HepG2 (cell line): ENCODE measurements around the gene PRR35. TPM values are rescaled to one million over a fixed set of nuclear protein-coding genes. Genes with fewer than 3 reads are reported as not detected.

ENCODE experiments used
- ATAC-seq: fragments of 200-7000 bp; cut with Tn5 transposase; 3 replicates; pipeline ENCODE4 v1.9.1; 2020; ENCODE audit warnings: mild to moderate bottlenecking, moderate library complexity
- BruUV-seq: library from RNA; stranded (reverse); fragments of 400-500 nt; replicated peaks from 2 replicates; lab custom pipeline; 2021; lab: Mats Ljungman, UMichigan
- CTCF ChIA-PET: fragments of 300-600 bp; formaldehyde crosslinking; extraction: SDS; loops from one replicate; lab custom pipeline; 2021; ENCODE audit warnings: low total read pairs, inconsistent platforms, low intra/inter-chr PET ratio; lab: Yijun Ruan, JAX
- POLR2A ChIA-PET: fragments of 350-600 bp; sonication (Branson Sonifier 250); formaldehyde crosslinking; loops from one replicate; lab custom pipeline; 2020; ENCODE audit warnings: antibody characterized with exemption, inconsistent platforms; lab: Yijun Ruan, JAX
- DNase-seq: peaks from one replicate; pipeline ENCODE4 v3.0.0-alpha.2; 2015; ENCODE audit warnings: low spot score
- FAIRE-seq: peaks from 3 replicates; lab custom pipeline; 2011; peaks lifted over from hg19 to GRCh38; lab: Jason Lieb, UNC
- H2AFZ ChIP-seq: one replicate; pipeline ENCODE4 v1.6.1; 2011; ENCODE audit warnings: low read length, inconsistent platforms
- H3K27ac ChIP-seq: fragments of 300-600 bp; 3 replicates; pipeline ENCODE4 v1.8.0; 2011; ENCODE audit warnings: mixed run types, mild to moderate bottlenecking, mixed read lengths, low read length, inconsistent platforms; ENCODE audit not compliant: insufficient read depth; ENCODE audit errors: extremely low read length
- H3K27me3 ChIP-seq, 2 experiments: fragments of 200-600 bp in 1 of 2; 2 replicates in 1 of 2; 3 replicates in 1 of 2; pipeline versions ENCODE4 v1.6.0 to v1.8.0; 2011; ENCODE audit warnings: low read length in 2 of 2, mild to moderate bottlenecking in 2 of 2, moderate library complexity in 2 of 2, inconsistent platforms in 1 of 2; ENCODE audit not compliant: insufficient read depth in 2 of 2, control insufficient read depth in 1 of 2
- H3K36me3 ChIP-seq, 2 experiments: fragments of 200-600 bp in 1 of 2; replicated peaks in 1 of 2; 2 replicates in 1 of 2; 3 replicates in 1 of 2; pipeline versions ENCODE4 v1.5.1 to v1.8.0; 2011; ENCODE audit warnings: low read length in 2 of 2, inconsistent platforms in 1 of 2; ENCODE audit not compliant: insufficient read depth in 2 of 2, control insufficient read depth in 1 of 2
- H3K4me1 ChIP-seq: 2 replicates; pipeline ENCODE4 v1.5.1; 2012; ENCODE audit warnings: low read length, inconsistent platforms; ENCODE audit not compliant: insufficient read depth
- H3K4me2 ChIP-seq: 2 replicates; pipeline ENCODE4 v1.6.0; 2011; ENCODE audit warnings: low read depth, low read length, inconsistent platforms
- H3K4me3 ChIP-seq, 3 experiments: fragments of 200-600 bp in 1 of 3; sonication (generic), shearing (Covaris generic) in 1 of 3; replicated peaks in 1 of 3; 2 replicates each; pipeline ENCODE4 v1.5.1; 2011 to 2016; ENCODE audit warnings: low read length in 3 of 3, inconsistent platforms in 2 of 3, low read depth in 2 of 3, mild to moderate bottlenecking in 2 of 3, control low read depth in 1 of 3, mixed read lengths in 1 of 3; ENCODE audit not compliant: insufficient read depth in 1 of 3
- H3K79me2 ChIP-seq: one replicate; pipeline ENCODE4 v1.6.1; 2011; ENCODE audit warnings: low read length, inconsistent platforms; ENCODE audit not compliant: insufficient read depth
- H3K9ac ChIP-seq: 2 replicates; pipeline ENCODE4 v1.6.0; 2011; ENCODE audit warnings: mild to moderate bottlenecking, low read depth, low read length, inconsistent platforms; ENCODE audit not compliant: insufficient read depth
- H3K9me3 ChIP-seq: 2 replicates; pipeline ENCODE4 v1.5.1; 2012; ENCODE audit warnings: mild to moderate bottlenecking, low read length
- H4K20me1 ChIP-seq: 2 replicates; pipeline ENCODE4 v1.6.0; 2011; ENCODE audit warnings: inconsistent platforms, mild to moderate bottlenecking, low read length, moderate library complexity; ENCODE audit not compliant: insufficient read depth
- MAX ChIP-seq: IDR thresholded peaks from 2 replicates; pipeline ENCODE4 v1.6.1; 2012; ENCODE audit warnings: inconsistent platforms
- RBM22 ChIP-seq: fragments of 200-400 bp; formaldehyde crosslinking; optimal IDR thresholded peaks from 2 replicates; pipeline ENCODE3; 2017; ENCODE audit warnings: mild to moderate bottlenecking, low read length, moderate library complexity
- THYN1 ChIP-seq: sonication (generic); formaldehyde crosslinking; IDR thresholded peaks from 2 replicates; pipeline ENCODE4 v1.8.1; 2023; ENCODE audit warnings: low read depth, mild to moderate bottlenecking, moderate library complexity, missing genetic modification reagents, borderline replicate concordance
- UBTF ChIP-seq: sonication (generic); formaldehyde crosslinking; IDR thresholded peaks from 2 replicates; pipeline ENCODE4 v1.4.0; 2020; ENCODE audit warnings: mild to moderate bottlenecking, missing genetic modification reagents
- ZNF724P ChIP-seq: sonication (generic); formaldehyde crosslinking; IDR thresholded peaks from 2 replicates; pipeline ENCODE4 v1.8.0; 2022; ENCODE audit warnings: missing genetic modification reagents, borderline replicate concordance
- WGBS: methylation state at CpG from one replicate; pipeline ENCODE4 v1.1.6; 2017; ENCODE audit warnings: low lambda C conversion rate; 5-methylcytosine and 5-hydroxymethylcytosine counted together
- in situ Hi-C: cut with HindIII; loops from 2 replicates; pipeline ENCODE4 v1.10.0; 2017; ENCODE audit warnings: low pct_unique_long_range_greater_than_20kb; ENCODE audit not compliant: extremely low pct_ligation_motif_present
- intact Hi-C: fragments of 100-400 bp; cut with micrococcal nuclease; formaldehyde crosslinking; loops from one replicate; pipeline ENCODE4 v1.10.0; 2022; ENCODE audit not compliant: unreplicated experiment
- polyA plus RNA-seq, 8 experiments: library from polyadenylated mRNA; depleted of rRNA in 3 of 8; stranded (reverse) in 7 of 8; unstranded in 1 of 8; fragments of >200 nt; fragmentation: Illumina TruSeq in 4 of 8; extraction: Trizol in 4 of 8; gene quantifications; 2 replicates each; pipeline versions ENCODE4 v1.2.1 to v1.2.3, GENCODE V29; 2011 to 2016; ENCODE audit warnings: low read depth in 4 of 8, missing spikeins in 1 of 8, mixed read lengths in 1 of 8; ENCODE audit not compliant: insufficient read depth in 1 of 8
- total RNA-seq, 5 experiments: library from RNA; depleted of rRNA; stranded (reverse); fragments of >200 nt; fragmentation: Illumina TruSeq; extraction: Trizol; gene quantifications; 2 replicates each; pipeline ENCODE4 v1.2.3, GENCODE V29; 2016; ENCODE audit warnings: low read depth in 1 of 5

PRR35 gene
- total and polyA plus RNA-seq, 2 of the 13 experiments (the other 11 are each of a cell fraction or from before 2014, with no cell fraction given) = 0.07 to 0.16 TPM

- TF ChIP-seq UBTF (CRISPR knock-in tag) = no peak
- TF ChIP-seq THYN1 (CRISPR knock-in tag) = no peak
- TF ChIP-seq MAX = peak; percentile 50; the same call in 1 of the 2 replicates
These were observed at the start of gene PRR35 (continued) for GRCh38 chr16:560204-560700.

GRCh38 chr16:512802-513201, 47.4 kb upstream of the PRR35 start:
- WGBS = 95% methylated on average over 6 of the region's 6 CpGs
- H3K4me1 ChIP-seq = peaks cover 26% of the 10 kb centered on the region
- CTCF ChIA-PET = no interaction called here
- intact Hi-C loops = no loop called here
- peaks cover 12 to 48% of the 10 kb centered on the region in 2 experiments; a peak in 4 of 5 replicates for H3K36me3 ChIP-seq
- H3K4me2 ChIP-seq = no peak overlapping the region
- H3K27me3 ChIP-seq = no peaks in the 10 kb centered on the region
- H4K20me1 ChIP-seq = no peaks in the 10 kb centered on the region
- no TSS peak for BruUV-seq
- H3K79me2 ChIP-seq = peaks cover 2% of the 10 kb centered on the region
- H3K9ac ChIP-seq = no peak overlapping the region
- POLR2A ChIA-PET = interaction anchor here (1.9 kb wide), 1 partner anchor 14 kb away, joined by 9 read pairs; the partner anchor contains the start of gene CAPN15
- DNase-seq = no peak
- peak; percentile 29 for TF ChIP-seq RBM22
- no peak for TF ChIP-seq ZNF724P (CRISPR knock-in tag)
- TF ChIP-seq, all 625 proteins: peak for 1
- no peaks in the 10 kb centered on the region for H3K9me3 ChIP-seq
- no peak for ATAC-seq
- no peak overlapping the region for H2AFZ ChIP-seq
- no peak overlapping the region for H3K27ac ChIP-seq
- in situ Hi-C loops = no loop called here
- no peak for FAIRE-seq
- no peak overlapping the region for H3K4me3 ChIP-seq
